ENCODE data around the gene KLK5.
"Not testable (repeated sequence)": the region's sequence is repeated elsewhere in the genome, so short reads cannot be mapped to it uniquely, and the experiment has no call there.

KLK5 gene

GRCh38 chr19:50994129-50994528 is 41.3 kb upstream of the KLK5 start:
- no peak for TF ChIP-seq CTCF (IDR thresholded peaks at IDR 0.05; ENCODE audit: insufficient read depth, low read depth, low read length, missing control alignments)
- H3K4me3 ChIP-seq (ENCODE audit: low read depth, low read length), result no peak overlapping the region
- peak; percentile 16 for DNase-seq (ENCODE audit: low read depth)

GRCh38 chr19:50992666-50993035 is 39.8 kb upstream of the KLK5 start:
- TF ChIP-seq CTCF (IDR thresholded peaks at IDR 0.05; ENCODE audit: insufficient read depth, low read depth, low read length, missing control alignments), result no peak
- no peak for DNase-seq (ENCODE audit: low read depth)
- H3K4me3 ChIP-seq (ENCODE audit: low read depth, low read length), result no peak overlapping the region

- not testable (repeated sequence) for H3K4me3 ChIP-seq (ENCODE audit: low read depth, low read length)
These were observed 31.6 kb upstream of the KLK5 start for GRCh38 chr19:50984416-50984815.

GRCh38 chr19:50983625-50984292 is 30.9 kb upstream of the KLK5 start, which contains the start of gene KLK7:
TSS of gene KLK7 (minus strand) at chr19:50983917. CDS start at chr19:50982399, 1,518 bp downstream.
- no peak for DNase-seq (ENCODE audit: low read depth)
- no peak for TF ChIP-seq CTCF (IDR thresholded peaks at IDR 0.05; ENCODE audit: insufficient read depth, low read depth, low read length, missing control alignments)
- no peak within 1 kb of the TSS for H3K4me3 ChIP-seq (ENCODE audit: low read depth, low read length)

More at GRCh38 chr19:50984416-50984815, 31.6 kb upstream of the KLK5 start:
- not testable (repeated sequence) for DNase-seq (ENCODE audit: low read depth)

GRCh38 chr19:50982186-50982585 is 29.3 kb upstream of the KLK5 start:
- no peak overlapping the region for H3K4me3 ChIP-seq (ENCODE audit: low read depth, low read length)
- no peak for DNase-seq (ENCODE audit: low read depth)

GRCh38 chr19:50981587-50982146 is 28.8 kb upstream of the KLK5 start:
- no peak for DNase-seq (ENCODE audit: low read depth)
- no peak overlapping the region for H3K4me3 ChIP-seq (ENCODE audit: low read depth, low read length)
- TF ChIP-seq CTCF (IDR thresholded peaks at IDR 0.05; ENCODE audit: insufficient read depth, low read depth, low read length, missing control alignments), result no peak

More at GRCh38 chr19:50982186-50982585, 29.3 kb upstream of the KLK5 start:
- TF ChIP-seq CTCF (IDR thresholded peaks at IDR 0.05; ENCODE audit: insufficient read depth, low read depth, low read length, missing control alignments), result no peak

GRCh38 chr19:50980208-50980607 is 27.4 kb upstream of the KLK5 start:
- TF ChIP-seq CTCF (IDR thresholded peaks at IDR 0.05; ENCODE audit: insufficient read depth, low read depth, low read length, missing control alignments), result no peak

More at GRCh38 chr19:50980208-50980607, 27.4 kb upstream of the KLK5 start:
- no peak for DNase-seq (ENCODE audit: low read depth)
- H3K4me3 ChIP-seq (ENCODE audit: low read depth, low read length), result no peak overlapping the region
